GM18520 (cell line): ENCODE results near the gene CALHM5.

ENCODE experiments used
- ATAC-seq: cut with Tn5 transposase; IDR thresholded peaks from one replicate; pipeline ENCODE4 v1.9.1; 2021; ENCODE audit not compliant: unreplicated experiment

CALHM5 gene

DNA sequence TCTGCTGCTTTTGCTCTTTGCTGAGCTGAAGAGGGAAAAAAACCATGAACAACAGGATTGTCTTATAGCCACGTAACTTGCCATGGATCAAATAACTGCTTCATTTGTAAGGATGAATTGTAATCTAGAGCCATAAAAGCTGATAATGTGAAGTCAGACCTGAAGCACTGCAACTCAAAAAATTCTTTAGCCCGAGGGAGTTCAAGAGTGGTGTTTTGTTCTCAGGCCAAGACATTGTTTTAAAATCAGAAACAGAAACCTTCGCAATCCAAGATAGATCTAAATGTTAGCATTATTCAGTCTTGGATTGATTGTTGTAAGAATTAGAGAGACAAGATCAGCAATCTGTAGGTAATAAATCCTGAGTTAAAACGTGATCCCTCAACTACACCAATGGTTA is 34.2 kb downstream of the CALHM5 start, which contains the start of gene TRAPPC3L:
Gene TRAPPC3L (minus strand): TSS at position 34 of the 400 bp plus-strand sequence. CDS start 170 bp downstream, outside the sequence.
- ATAC-seq = no peak

DNA sequence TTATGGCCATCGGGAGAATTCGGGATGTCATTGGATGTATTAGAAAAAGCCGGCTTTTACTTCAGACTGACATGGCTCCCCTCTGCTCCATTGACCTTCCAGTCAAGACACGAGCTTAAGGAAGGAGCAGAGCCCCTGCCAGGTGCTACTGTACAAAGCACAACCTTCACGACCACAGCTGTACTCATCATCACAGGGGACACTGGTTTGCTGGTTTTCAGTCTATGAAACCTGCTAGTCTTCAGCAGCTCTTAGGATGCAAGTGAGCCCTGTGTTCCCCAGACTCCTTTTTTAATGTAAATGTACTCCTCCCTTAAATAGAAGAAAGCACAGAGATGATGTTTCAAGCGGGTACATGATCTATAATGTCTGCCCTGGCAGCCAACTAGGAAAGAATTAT is 35.9 kb downstream of the CALHM5 start:
- no peak for ATAC-seq

DNA sequence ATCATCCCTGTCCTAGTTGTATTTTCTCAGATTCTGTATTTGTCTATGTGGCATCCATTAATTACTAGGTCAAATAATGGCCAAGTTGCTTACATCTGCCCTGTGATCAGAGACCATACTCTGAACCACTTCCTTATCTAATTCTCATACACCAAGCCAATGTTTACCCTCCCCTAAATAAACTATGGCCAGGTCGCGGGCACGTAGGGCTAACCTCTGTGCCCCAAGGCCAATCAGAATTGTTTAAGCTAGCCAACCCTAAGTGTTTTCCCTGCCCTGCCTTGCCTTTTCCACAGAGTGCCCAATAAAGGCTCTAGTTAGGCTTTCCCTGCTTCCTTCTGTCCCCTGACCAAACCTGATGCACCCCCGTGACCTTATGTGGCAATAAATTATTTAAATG is 39.4 kb downstream of the CALHM5 start:
- ATAC-seq = no peak

DNA sequence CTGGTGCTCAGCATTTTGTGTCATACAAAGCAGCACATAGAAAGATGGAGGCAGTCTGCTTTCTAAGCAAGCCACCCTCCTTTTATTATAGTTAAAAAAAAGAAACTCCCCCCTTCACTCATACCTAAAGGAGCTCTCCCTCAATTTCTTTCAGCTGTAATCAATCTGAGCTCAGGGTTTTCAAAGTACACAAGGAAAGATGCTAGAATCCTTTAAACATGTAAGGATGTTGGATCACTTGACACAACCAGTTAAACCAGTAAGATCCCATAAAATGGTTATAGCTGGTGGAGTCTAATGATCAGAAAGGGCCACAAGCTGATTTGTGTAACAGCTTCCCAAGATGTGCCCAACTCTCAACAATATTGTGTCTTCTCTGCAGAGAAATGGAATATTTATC is 42.0 kb downstream of the CALHM5 start, which contains the start of gene CALHM4:
Gene CALHM4 (plus strand): TSS at position 301 of the 400 bp plus-strand sequence. CDS start 43 bp downstream, at position 344.
- no peak for ATAC-seq

DNA sequence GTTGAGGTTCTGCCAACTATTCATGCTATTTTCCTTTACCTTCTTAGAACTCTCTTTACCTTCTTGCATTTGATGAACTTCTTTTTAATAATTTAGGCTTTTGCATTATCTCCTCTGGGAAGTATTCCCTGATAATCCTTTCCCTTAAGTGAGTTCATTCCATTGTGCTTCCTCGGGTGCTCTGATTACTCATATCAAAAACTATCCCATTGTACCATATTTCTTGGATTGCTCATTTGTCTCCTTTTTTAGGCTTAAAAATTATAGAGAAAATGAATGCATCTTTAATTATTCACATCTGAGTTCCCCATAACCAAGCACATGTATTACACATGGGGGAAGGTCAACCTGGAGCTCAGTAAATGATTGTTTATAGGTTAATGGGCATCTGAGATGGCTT is 44.6 kb downstream of the CALHM5 start:
- ATAC-seq = no peak

DNA sequence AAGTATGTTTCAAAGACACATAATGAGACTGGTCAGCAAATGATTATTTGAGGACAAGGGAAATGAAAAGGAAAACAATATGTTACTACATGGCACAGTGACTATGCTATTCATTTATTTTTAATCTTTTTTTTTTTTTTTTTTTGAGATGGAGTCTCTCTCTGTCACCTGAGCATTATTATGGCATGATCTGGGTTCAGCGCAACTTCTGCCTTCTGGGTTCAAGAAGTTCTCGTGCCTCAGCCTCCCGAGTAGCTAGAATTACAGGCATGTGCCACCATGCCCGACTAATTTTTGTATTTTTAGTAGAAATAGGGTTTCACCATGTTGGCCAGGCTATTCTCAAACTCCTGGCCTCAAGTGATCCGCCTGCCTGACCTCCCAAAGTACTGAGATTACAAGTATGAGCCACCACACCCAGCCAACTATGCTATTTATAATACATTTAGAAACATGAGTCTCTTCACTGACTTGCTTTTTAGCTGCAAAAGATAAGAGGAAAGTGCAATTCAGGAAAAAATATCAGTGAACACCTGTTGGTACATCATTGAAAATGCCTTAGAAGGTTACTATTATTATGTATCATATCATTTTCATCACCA is 45.5 kb downstream of the CALHM5 start:
- ATAC-seq = no peak

DNA sequence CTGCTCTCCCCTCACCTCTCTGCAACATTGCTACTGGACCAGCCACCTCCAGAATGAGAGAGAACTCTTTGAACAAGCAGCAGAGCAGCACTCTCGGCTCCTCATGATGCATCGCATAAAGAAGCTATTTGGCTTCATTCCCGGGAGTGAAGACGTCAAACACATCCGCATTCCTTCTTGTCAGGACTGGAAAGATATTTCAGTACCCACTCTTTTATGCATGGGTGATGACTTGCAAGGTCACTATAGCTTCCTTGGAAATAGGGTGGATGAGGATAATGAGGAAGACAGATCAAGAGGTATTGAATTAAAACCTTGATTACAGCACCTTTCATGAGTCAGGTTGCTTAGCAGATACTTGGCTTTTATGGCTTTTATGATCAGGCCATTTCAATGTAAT is 46.5 kb downstream of the CALHM5 start:
- no peak for ATAC-seq

DNA sequence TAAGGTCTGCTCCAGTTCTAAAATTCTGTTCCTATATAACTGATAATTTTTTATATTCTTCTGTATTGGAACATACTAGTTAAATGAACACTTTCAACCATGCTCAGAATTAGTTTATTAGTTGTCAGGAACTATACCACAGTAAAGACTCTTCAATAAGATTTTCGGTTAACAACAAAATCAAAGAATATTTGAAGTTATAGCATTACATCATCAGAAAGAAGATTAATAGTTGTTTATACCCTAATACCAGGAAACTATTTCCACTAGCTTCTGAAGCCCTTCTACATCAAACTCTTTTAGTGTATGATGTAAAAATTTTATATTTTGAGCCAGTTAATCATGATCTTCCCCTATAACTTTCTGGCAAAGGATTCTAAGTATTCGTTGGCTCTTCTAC is 48.7 kb downstream of the CALHM5 start:
- ATAC-seq = no peak

DNA sequence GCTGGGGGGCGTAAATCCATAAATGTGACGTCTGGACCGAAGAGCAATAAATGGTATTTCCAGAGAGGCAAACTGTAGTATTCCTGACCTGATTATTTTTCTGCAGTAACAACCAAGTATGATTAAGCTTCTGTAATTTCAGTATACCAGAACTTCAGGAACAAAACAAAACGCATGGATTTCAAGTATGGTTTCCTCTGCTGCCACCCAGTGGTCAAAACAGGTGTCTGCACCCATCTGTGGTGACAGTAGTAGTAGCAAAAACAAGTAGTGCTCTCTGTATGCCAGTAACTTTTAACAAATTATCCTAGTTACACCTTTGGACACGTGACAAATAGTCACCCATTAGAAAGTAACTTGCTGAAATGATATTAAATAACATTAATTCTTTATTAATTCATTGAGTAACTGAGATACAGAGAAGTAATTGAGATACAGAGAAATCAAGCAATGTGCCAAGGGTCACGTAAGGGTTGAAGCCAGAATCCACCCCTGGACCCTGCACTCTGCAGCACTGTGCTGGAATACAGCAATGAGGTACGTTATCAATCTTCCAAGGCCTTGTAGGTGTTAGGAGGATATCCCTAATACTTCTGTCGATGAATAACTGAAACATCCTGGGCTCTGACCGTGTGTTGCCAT is 50.1 kb downstream of the CALHM5 start:
- no peak for ATAC-seq

DNA sequence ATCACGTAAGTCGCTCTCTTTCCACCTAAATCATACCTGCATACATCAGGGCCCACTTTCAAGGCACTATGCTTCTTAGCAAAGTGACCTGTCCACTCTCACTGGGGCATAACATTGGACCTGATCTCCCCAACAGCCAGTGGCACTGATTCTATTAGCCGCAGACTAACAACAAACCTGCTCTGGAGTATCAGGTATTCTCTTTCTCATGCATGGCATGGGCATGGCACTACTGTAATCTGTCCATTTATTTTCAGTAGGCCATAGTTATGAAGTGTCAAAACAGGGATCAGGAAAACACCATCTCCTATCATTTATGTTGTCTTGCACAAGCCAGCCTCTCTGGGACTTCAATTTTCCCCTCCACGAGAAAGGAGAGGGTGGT is 50.6 kb downstream of the CALHM5 start:
- ATAC-seq = no peak

DNA sequence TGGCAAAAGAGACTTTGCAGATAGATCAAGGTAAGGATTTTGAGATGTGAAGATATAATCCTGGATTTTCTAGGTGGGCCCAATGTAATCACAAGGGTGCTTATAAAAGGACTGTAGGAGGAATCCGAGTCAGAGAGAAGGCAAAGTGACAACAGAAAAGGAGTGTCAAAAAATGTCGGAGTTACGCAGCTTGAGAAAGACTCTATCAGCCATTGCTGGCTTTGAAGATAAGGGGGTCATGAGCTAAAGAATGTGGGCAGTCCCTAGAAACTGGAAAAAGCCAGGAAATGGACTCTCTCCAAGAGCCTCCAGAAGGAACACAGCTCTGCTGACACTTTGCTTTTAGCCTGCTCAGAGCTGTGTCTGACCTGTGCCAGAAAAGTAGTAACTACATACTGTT is 51.2 kb downstream of the CALHM5 start:
- no peak for ATAC-seq

DNA sequence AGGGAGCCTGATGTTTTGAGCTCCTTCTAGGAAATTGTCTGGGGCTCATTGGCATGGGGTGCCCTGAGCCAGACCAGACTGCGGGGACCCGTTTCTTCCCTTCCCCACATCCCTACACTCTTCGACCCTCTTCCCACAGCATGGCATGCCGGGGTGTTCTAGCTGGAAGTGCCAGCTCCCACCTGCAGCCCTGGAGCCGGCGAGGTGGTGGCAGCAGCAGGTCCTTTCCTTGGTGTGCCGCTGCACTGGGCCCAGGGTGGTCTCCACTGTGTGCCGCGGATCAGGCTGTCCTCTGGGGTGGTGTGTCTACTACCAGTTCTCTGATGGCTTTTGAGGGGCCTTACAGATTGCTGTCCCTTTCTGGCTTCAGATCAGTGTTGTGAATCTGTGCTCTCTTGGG is 52.4 kb downstream of the CALHM5 start:
- no peak for ATAC-seq

DNA sequence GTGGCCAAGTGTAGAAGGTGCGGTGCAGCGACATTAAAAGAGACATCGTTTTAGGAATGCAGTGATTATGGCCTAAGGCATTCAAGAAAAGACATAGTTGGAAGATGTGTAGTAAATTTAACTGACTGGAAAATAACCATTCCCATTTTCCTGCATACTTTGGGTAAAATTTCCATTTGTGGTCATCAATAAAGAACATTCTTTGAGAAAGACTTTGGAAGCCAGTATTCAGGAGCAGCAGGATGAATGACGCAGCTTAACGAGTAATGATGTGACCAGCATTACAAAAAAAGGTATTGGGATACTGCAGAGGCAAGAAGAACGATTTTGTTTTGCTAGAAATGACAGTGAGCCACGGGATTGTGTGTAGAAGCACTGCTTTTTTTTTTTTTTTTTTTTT is 52.9 kb downstream of the CALHM5 start:
- ATAC-seq = no peak

DNA sequence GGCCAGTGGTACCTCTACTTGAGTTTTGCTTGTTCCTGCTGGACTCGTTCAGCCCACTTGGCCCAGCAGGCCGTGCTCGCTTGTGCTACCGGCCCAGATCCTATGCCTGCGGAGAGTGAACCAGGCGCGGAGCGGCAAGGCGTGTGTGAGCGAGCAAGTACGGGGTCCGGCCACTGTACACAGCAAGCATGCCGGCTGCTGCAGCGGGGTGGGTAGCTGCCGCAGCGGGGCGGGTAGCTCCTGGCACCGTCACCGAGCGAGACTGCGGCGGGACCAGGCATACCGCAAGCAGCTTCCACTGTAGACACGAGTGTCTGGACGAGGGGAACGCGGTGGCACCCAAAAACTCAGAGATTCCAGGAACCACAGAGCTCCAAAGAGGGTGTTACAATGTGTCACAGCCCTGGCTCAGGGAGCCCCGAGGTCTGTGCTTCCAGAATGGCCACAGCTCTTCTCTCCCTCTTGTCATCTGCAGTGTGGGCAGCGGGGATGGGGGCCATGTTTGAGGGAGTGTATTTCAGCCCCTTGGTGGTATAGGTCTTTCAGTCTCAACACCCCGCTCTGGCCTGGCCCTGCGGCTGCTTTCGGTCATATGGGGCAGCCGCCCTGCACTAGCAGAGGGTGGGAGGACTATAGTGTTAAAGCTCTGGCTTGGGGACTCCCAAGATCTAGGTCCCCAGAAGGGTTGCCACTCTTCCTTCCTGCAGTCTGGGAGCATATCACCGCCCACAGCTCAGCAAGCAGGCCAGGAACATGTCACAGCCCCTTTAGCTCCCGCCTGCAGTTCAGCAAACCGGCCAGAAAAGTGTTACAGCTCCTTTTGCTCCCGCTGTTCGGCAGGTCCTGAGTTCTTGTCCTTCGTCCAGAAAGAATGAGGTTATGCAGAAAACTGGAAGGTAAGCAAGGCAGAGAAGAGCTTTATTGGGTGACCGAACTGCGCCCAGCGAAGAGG is 53.8 kb downstream of the CALHM5 start:
- ATAC-seq = no peak

DNA sequence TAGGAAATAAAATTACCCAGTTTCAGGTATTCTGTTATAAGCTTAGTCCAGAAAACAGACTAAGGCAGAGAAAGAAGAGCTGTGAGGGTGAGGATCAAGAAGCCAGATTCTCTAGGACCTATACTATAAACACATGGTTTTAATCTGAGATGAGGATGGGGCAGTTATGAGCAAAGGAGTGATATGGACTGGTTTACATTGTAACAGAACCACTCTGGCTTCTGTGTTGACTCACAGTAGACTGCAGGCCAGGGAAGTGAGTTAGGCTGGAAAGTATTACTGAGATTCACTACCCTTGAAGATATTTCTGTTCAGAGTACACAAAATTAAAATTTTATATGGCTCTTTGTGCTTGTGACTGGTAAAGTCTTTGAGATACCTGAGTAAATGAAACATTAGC is 56.7 kb downstream of the CALHM5 start:
- ATAC-seq = no peak

DNA sequence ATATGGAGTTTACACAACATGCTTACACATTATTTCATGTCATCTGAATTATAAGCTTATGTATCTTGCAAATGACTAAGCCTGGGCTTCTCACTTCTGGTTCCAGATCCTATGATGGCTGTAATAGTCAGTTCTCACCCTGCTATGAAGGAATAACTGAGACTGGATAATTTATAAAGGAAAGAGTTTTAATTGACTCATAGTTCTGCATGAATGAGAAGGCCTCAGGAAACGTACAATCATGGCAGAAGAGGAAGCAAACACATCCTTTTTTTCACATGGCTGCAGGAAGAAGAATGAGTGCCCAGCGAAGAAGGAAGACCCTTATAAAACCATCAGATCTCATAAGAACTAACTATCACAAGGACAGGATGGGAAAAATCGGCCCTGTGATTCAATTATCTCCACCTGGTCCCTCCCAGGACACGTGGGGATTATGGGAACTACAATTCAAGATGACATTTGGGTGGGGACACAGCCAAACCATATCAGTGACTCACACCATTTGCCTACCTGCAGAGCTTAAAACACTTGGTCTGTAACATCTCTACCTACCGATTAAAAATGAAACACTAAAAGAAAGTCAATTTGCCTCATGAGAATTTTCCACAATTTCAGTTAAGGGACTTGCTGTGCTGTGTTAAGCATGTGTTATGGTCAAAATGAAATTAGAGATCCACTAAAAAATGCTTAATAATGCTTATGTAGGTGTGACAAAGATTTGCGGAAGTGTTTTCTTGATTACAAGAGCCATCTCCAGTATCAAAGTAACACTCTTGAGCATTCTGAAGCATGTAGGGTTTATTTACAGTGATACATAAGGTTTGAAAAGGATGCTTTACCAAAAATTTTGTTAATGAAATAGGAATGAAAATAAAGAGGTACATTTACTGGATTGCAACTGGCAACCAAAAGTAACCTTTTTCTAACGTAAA is 57.6 kb downstream of the CALHM5 start:
- no peak for ATAC-seq

DNA sequence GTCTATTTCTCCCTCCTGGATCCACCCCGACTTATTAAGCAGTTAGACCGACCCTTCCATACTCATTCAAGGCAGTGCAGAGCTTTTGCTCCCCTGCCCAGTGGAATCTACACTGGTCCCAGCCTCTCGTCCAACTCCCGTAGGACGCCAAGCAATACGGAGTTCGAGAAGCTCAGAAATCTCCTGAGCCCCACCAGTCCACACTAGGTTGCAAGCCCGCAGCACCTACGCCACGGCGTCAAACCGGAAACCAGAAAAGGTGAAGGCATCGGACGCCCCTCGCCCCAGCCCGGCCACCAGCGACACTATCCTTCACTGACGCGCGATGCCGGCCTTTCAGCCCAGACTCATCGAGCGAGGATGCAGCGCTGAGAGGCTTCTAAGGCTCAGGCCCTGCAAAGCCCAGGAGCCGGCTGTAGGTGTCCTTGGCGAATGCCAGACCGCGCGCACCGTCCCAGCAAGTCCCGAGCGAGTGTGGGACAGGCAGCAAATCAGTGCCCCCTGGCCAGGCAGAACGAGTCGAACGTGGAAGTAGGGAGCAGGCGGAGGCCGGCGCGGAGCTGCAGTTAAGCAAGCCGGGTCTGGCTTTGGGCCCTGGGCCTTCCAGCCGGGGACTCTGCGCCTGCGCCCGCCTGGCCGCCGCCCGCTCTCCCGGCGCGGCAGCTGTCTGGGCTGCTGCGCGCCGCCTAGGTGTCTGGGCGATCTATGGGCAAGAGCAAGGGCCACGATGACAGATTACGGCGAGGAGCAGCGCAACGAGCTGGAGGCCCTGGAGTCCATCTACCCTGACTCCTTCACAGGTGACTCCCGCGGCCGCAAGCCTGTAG is 59.6 kb downstream of the CALHM5 start, which contains the start of gene RWDD1:
Gene RWDD1 (plus strand): TSS at position 649 of the 827 bp plus-strand sequence. CDS start 79 bp downstream, at position 728.
- ATAC-seq = peak; percentile 94

DNA sequence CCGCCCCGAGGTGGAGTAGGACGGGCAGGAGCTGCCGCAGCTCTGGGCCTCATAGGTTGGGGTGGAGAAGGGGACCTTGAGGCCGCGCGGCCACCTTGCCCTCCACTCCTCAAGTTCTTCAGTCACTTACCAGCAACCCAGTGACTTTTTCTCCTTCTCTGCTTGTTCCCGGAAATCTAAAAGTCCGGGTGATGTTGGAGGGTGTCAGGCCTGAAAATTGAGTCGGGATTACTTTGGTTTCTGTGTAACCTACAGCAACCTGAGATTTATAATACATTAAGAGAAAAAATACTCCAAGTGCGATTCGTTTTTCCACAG is 60.2 kb downstream of the CALHM5 start:
- no peak for ATAC-seq

DNA sequence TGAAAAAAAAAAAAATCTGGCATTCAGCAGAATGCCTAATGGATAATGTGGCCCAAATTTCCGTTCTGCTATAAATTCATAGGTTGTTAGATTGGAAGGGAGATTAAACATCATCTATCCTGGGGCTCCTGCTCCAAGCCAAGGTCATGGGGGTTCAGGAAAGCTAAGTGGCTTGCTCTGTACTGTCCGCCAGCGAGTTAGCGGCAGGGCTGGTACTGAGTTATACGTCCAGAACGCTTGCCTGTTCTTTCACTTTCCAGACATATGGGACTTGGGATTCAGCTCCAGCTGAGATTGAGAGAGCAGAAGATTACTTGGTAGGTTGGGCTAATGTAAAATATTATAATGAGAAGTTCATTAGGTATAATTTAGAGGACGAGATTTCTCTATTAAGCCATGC is 60.7 kb downstream of the CALHM5 start:
- no peak for ATAC-seq
